ENCODE results near the gene SUV39H1.

- TF ChIP-seq ZC3H4 (CRISPR knock-in tag; IDR thresholded peaks at IDR 0.05; ENCODE audit: borderline replicate concordance): no peak
- TF ChIP-seq ZBTB33 (CRISPR knock-in tag; IDR thresholded peaks at IDR 0.05): no peak
- no peak for TF ChIP-seq L3MBTL2 (IDR thresholded peaks at IDR 0.05)
- no peak for TF ChIP-seq RBM22 (IDR thresholded peaks at IDR 0.05; ENCODE audit: low read depth, low read length, poor library complexity, severe bottlenecking)
Measured at GRCh38 chrX:48676893-48677270, 19.7 kb upstream of the SUV39H1 start.

Measured in K562 (cell line).